Right renal pelvis (tissue), 4 donors: Measurements from ENCODE around the gene DNAJC2. TPM values are rescaled to one million over a fixed set of nuclear protein-coding genes. Genes with fewer than 3 reads are reported as not detected.

Experiments
- DNase-seq, 4 donors: peaks; one replicate each; pipeline ENCODE4 v3.0.0-alpha.2; 2013; ENCODE audit warnings: low read depth in 4 of 4, low spot score in 3 of 4, missing footprints in 1 of 4
- polyA plus RNA-seq, 4 donors: library from polyadenylated mRNA; unstranded; fragments of 120-200 nt; gene quantifications; one replicate each; pipeline ENCODE4 v1.2.1, GENCODE V29; 2013; ENCODE audit not compliant: insufficient read length in 4 of 4

DNAJC2 gene
- polyA plus RNA-seq = 10 to 100 TPM; 41.1 to 52.6 (median 48.1) TPM

- peak; percentile 76 to 87 (median 84) for DNase-seq
Measured at GRCh38 chr7:103344453-103345149, at the start of gene DNAJC2. Gene DNAJC2, minus strand, starts transcription at chr7:103344767. Its CDS starts 145 bp downstream, at chr7:103344622.

- no peak for DNase-seq
Measured at GRCh38 chr7:103391976-103392375, 47.4 kb upstream of the DNAJC2 start.

GRCh38 chr7:103391150-103391549 lies 46.6 kb upstream of the DNAJC2 start:
- no peak for DNase-seq

GRCh38 chr7:103389263-103389662 lies 44.7 kb upstream of the DNAJC2 start:
- no peak for DNase-seq

GRCh38 chr7:103388469-103389140 lies 44.0 kb upstream of the DNAJC2 start:
- DNase-seq = no peak

GRCh38 chr7:103387242-103387641 lies 42.7 kb upstream of the DNAJC2 start:
- no peak for DNase-seq

GRCh38 chr7:103382032-103382402 lies 37.5 kb upstream of the DNAJC2 start:
- DNase-seq = no peak

- DNase-seq = no peak
Measured at GRCh38 chr7:103381280-103382031, 36.9 kb upstream of the DNAJC2 start.

- DNase-seq = no peak
Measured at GRCh38 chr7:103380395-103381191, 36.0 kb upstream of the DNAJC2 start.

- DNase-seq = no peak
Measured at GRCh38 chr7:103379270-103379975, 34.9 kb upstream of the DNAJC2 start.

GRCh38 chr7:103373866-103374643 lies 29.5 kb upstream of the DNAJC2 start:
- no peak for DNase-seq

- DNase-seq = no peak
Measured at GRCh38 chr7:103369432-103369831, 24.9 kb upstream of the DNAJC2 start.

- no peak for DNase-seq
Measured at GRCh38 chr7:103349805-103350204, 5.2 kb upstream of the DNAJC2 start.

GRCh38 chr7:103348959-103349358 lies 4.4 kb upstream of the DNAJC2 start:
- DNase-seq = no peak

GRCh38 chr7:103348452-103348851 lies 3.9 kb upstream of the DNAJC2 start:
- DNase-seq = no peak

- peak; percentile 88 to 93 (median 91) for DNase-seq
Measured at GRCh38 chr7:103347507-103348267, 3.1 kb upstream of the DNAJC2 start, which contains the start of gene PSMC2. Gene PSMC2, plus strand, starts transcription at chr7:103347643. Its CDS starts 69 bp downstream, at chr7:103347712.

GRCh38 chr7:103346396-103346795 lies 1.8 kb upstream of the DNAJC2 start:
- DNase-seq = no peak

- peak in 3 of 4 donors; percentile 13 to 16 (median 16) for DNase-seq
Measured at GRCh38 chr7:103343758-103344452, 662 bp downstream of the DNAJC2 start.
